CD4-positive, alpha-beta T cell treated with Interleukin-15 for 4 hours (primary cell): ENCODE measurements around the gene FCHSD1.

ENCODE experiments used
- DNase-seq: peaks from one replicate; pipeline ENCODE4 v3.0.0-alpha.2; 2020; ENCODE audit warnings: low spot score

The FCHSD1 gene

DNA sequence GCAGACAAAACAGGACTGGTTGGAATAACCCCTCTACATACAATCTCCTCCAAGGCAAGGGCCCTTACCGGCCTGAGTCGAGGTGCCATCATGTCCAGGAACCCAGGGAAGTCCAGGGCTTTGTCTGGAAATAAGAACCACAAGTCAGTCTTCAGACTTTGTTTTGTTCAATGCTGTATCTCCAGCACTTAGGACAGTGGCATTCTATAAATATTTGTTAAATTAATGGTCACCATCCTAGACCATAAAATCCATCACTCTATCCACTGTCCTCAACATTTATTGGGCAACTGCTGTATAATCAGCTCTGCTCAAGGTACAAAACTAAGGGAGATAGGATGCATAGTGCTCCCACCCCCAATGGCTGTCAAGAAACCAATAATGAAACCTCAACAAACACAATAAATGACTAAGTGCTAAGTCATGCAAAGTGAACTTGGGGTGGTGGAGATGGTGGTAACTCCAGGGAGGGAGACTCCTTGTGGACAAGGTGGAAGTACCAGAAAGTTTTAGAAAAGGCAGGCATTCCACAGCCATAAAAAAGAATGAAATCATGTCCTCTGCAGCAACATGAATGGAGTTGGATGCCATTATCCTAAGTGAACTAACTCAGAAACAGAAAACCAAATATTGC lies 9.5 kb downstream of the FCHSD1 start:
- DNase-seq = no peak

DNA sequence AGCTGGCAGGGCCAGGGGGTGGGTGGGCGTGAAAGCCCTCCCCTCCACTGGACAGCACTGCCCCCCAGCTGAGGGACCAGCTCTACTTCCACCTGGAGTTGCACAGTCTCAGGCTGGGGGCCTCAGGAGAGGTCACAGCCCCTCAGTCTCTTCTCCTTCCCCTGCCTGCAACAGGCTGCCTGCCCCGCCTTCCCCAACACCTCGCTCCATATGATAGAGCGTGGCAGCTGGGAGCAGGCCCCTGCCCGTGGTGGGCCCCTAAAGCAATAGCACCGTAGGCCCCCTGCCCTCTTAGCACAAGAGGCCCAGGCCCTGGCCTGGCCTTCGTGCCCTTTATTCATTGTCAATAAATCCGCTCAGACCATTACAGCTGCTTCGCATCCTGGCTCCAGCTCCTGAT lies 10.5 kb downstream of the FCHSD1 start:
- no peak for DNase-seq

DNA sequence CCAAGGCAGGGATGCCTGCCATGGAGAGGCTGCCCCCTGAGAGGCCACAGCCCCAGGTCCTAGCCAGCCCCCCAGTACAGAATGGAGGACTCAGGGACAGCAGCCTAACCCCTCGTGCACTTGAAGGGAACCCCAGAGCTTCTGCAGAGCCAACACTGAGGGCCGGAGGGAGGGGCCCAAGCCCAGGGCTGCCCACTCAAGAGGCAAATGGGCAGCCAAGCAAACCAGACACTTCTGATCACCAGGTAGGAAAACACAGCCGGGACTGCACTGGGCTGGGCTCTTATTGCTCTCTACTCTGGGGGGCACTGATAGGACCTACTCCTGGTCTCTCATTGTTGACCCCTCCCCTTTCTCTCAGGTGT lies 11.2 kb downstream of the FCHSD1 start:
- DNase-seq = no peak

DNA sequence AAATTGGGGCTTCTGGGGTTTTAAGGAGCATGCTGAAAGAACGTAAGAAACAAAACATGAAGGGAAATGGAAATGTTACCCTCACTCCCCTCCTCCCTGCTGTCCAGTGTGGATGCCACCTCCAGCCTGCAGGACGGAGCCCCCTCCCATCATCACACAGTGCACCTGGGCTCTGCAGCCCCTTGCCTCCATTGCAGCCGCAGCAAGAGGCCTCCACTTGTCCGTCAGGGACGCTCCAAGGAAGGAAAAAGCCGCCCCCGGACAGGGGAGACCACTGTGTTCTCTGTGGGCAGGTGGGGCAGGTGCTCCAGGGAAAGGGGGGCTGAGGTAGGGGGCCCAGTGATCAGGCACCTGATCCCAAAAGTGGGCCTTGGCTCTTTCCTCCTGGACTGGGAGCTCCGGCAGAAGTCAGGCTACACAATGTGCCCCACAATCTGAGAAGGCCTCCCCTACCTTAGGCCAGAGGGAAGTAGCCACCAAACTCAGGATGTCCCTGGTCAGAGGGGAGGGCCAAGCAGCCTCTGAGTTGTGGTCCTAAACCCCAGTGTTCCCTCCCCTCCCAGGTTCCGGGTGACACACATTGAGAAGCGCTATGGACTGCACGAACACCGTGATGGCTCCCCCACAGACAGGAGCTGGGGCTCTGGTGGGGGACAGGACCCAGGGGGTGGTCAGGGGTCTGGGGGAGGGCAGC lies 11.7 kb downstream of the FCHSD1 start:
- DNase-seq = no peak

DNA sequence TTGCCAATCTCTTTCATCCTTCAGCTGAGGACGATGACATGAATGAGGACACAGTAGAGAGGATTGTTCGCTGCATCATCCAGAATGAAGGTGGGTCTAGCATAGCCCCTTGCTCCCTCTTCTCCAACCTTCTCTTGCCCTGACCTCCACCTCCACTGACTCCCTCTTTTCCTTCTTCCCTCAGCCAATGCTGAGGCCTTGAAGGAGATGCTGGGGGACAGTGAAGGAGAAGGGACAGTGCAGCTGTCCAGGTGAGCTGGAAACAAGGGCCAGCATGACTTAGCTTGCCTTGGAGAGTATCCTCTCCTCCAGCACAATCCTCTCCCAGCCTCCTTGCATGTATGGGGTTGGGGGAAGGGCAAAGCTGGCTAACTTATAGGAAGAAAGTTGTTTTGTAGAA lies 12.4 kb downstream of the FCHSD1 start:
- DNase-seq = no peak

DNA sequence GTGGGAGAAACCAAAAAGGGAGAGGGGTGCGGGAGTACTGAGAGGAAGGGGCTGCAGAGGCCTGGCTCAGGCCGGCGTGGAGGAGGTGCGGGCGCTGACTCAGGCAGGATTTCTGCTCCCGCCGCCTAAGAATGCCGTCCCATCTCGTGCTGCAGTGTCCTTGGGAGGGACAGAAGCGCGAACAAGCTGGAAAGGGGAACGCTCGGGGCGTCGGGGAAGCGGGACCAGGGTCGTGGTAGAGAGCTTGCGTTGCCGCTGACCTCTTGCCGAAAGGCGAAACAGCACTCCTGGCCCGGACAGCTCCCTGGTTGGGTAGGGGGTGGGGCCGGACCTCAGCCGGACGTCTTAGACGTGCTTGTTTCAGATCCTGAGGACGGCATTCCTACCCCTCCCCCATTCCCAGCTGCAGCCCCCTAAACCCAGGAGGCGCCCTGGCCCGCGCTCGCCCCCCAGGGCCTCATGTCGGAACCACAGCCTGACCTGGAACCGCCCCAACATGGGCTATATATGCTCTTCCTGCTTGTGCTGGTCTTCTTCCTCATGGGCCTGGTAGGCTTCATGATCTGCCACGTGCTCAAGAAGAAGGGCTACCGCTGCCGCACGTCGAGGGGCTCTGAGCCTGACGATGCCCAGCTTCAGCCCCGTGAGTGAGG lies 13.3 kb downstream of the FCHSD1 start:
- DNase-seq = peak; percentile 62

DNA sequence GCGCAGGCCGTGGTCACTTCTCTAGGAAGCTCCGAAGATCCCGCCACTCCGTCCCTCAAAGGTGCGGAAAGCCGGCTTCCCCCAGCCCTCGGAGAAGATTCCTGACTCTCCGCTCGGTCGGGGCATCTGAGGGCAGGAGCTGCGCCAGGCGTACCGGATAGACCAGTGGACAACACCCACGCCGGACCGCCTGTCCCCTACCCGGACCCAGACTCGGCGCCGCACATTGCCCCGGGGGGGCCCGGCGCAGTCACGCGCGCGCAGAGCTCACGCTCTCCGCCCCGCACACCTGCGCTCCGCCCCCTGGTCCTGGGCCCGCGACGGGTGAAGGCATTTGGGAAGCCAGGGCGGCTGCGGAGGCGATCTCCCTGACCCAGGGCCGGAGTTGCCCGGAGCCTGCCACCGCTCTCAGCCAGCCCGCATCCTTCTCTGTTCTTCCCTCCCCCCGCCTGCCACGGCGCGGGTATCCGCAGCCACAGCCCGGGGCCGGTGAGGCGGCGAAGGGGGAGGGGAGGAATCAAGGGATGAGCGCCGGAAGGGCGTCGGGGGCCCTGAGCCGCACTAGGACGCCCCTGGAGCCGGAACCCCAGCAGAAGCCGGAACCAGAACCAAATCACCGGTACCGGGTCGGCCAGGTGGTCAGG lies 14.0 kb downstream of the FCHSD1 start:
- peak; percentile 36 for DNase-seq

DNA sequence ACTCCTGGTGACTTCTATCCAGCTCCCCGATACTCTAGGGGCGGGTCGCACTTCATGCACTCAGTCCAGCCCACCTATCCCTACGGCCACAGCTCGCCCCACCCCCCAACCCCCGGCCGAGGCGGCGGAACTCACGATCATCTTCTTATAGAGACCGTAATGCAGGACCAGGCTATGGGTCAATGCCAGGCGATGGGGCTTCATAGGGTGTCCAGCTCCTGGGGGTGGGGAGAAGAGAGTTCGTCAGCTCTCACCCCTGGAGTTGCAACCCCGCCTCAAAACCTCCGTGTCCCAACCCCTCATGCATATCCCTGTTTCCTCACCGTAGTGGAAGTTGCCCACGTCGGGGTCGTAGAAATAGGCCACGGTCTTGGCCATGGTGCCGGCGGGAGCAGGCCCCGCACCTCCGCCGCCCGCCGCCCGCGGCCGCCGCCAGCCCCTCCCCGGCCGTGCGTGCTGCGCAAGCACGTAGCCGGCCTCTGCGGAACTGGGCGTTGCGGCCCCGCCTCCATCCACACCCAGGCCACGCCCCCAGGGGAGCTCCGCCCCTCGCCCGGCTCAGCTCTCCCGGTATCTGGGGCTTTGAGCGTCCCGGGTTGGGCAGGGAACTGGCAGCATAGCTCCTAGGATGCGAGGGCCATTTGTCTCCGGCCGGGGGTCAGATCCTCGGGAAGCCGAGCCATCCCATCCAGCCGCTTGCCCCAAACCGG lies 14.7 kb downstream of the FCHSD1 start, which contains the start of the genes HDAC3 and RELL2:
Gene HDAC3 (minus strand): TSS at position 437 of the 710 bp plus-strand sequence. CDS start 59 bp downstream, at position 378.
Gene RELL2 (plus strand): TSS at position 585 of the 710 bp plus-strand sequence. CDS start 1,229 bp downstream, outside the sequence.
- DNase-seq = peak; percentile 92

DNA sequence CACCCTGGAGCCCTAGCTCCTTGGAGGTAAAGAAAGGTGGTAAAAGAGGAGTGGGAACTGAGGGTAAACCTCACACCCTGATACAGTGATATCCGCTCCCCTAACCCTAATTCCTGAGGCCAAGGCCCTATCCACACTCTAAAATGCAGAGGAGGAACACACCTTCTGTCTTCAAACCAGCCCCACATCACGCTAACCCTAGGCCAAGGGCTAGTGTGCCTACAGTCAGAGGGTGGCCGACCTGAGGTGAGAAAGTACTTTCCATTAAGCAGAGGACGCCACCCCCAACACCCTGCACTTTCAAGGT lies 15.2 kb downstream of the FCHSD1 start:
- no peak for DNase-seq

DNA sequence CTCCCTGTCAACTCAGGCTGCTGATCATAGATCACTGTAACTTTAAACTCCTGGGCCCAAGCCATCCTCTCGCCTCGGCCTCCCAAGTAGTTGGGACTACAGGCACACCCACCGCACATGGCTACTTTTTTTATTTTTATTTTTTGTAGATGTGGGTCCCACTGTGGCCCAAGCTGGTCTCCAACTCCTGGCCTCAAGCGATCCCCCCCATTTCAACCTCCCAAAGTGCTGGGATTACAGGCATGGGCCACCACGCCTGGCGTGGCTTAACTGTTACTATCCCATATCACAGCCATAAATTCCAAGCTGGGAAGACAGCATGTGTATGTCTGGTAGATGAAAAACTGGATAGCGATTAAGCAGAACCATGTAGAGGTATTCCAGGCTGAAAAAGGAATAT lies 15.6 kb downstream of the FCHSD1 start:
- DNase-seq = no peak

DNA sequence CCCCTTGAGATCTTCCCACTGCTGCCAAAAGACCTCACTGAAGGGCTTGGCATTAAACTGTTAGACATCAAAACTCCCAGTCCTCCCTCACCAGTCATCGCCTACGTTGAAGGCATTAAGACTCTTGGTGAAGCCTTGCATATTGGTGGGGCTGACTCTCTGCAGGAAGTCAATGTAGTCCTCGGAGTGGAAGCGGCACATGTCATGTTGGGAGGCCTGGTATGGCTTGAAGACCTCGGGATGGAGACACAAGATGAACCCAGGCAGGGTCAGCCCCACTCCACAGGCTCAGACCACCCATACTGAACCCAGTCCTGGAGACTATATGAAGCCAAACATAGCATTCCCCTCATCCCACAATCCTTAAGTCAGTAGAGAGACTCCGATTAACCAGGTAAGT lies 16.5 kb downstream of the FCHSD1 start:
- DNase-seq = no peak

DNA sequence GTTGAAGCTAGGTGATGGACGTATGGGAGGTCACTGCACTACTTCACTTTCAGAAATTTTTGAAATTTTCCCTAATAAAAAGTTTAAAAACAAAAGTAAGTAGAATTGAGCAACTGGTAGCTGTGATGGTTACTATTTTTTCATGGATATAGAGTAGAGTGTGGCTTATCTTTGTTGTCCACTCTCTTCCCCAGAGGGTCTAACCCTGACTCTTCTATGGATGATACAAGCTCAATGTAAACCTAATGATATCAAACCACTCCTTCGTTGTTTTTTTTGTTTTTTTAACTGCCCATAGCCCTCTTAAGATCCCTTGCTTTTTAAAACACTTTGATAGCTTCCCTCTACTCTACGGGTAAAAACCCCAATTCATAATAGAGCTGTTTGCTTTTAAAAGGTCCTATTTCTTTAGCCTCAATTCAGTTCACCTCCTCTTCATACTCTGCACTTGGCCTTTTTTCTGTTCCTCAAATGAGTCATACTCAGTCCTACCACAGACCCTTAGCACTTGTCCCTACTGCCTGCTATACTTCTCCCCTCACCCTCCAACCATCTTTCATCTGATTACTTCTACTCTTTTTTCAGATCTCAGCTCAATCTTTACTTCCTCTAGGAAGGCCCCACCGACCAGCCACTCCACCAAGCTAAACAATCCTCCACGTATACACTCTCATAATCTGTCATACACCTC lies 17.2 kb downstream of the FCHSD1 start:
- no peak for DNase-seq

DNA sequence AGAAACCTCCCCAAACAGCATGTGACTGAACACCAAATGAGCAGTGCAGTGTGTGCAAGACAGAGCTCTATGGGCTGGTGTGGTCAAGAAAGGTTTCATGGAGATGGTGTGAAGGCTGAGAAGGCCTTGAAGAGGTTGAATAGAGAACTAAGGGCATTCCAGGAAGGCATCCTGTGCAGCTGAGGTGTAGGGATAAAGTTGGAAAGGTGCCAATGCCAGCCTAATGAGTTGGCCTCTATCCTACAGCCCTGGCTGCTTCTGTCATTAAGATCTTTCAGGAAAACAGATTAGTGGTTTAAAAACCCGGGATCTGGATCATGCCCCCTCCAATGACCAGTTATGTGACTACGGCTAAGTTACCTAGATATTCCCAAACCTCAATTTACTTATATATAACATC lies 18.6 kb downstream of the FCHSD1 start:
- DNase-seq = no peak

DNA sequence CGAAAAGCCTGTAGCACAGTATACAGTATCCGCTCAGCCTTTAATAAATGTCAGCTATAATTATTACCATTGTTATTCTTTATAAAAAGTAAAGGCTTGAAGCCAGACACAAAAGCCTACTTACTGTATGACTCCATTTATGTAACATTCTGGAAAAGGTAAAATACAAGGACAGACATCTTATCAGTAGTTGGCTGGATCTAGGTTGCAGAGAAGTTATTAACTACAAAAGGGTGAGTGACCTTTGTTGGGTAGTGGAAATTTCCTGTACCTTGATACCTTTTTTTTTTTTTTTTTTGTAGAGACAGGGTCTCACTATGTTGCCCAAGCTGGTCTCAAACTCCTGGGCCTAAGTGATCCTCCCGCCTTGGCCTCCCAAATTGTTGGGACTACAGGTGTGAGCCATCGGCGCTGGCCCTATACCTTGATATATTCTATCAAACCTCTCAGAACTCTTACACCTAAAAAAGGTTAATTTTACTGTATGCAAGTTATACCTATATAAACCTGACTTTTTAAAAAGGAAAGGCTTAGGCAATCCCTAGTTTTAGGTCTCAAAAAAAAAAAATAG lies 20.6 kb downstream of the FCHSD1 start:
- no peak for DNase-seq

DNA sequence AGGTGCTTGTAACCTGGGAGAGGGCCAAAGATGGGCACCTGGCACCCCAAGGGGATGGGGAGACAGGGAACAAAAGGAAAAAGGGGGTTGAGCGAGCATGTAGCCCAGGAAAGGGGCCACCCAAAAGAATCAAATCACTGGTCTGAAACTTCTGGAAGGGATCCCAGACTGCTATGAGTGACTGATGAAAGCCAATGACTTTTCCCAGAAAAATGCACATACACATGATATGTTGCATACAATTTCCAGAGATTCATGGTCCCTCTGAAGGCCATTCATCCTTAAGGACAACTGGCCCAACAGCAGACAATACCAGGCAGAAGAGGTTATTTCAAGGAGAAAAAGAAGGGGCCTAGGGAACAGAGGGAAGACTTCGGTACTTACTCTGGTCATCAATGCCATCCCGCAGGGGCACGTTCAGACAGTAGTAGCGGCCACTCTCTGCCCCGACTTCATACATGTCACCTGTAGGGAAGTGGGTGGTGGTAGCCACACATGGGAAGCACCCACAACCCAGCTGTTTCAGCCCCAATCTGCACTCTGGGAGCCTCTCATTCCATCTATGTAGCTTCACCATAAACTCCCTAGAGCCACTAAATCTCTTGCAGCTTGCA lies 22.9 kb downstream of the FCHSD1 start:
- DNase-seq = no peak

DNA sequence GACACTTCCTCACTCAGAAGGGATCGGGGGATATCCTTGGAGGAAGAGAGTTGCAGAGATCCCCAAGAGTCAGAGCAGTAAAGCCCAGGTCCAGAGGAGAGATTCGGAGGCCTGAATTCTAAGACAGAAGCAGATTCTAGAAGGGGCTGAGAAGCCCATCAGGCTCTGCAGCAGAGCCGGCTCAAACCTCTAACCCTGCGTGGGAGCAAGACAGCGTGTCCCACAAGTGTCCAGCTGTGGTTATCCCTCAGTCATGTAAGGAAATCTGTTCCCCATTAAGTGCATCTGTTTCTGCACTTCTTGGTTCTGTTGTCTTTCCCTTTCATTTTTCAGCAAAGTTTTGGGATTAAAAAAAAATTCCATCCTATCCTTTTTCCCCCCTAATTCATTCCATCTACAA lies 27.6 kb downstream of the FCHSD1 start:
- DNase-seq = no peak

DNA sequence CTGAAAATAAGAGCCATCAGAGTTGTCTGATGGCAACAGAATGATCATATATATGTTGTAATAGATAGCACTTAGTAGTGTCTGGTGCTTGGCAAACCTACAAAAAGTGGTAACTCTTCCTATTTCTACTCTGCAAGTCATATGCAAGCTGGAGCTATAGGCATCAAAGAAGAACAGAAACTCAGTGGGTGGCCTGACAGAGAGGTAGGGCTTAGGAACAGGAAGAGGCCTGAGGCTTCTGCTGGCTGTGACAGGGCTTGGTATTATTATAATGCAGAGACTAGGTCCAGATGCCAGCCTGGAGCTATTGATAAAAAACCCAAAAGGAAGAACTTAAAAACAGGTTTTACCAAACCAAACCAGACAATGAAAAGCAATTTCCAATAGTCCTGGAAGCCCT lies 28.0 kb downstream of the FCHSD1 start:
- no peak for DNase-seq

DNA sequence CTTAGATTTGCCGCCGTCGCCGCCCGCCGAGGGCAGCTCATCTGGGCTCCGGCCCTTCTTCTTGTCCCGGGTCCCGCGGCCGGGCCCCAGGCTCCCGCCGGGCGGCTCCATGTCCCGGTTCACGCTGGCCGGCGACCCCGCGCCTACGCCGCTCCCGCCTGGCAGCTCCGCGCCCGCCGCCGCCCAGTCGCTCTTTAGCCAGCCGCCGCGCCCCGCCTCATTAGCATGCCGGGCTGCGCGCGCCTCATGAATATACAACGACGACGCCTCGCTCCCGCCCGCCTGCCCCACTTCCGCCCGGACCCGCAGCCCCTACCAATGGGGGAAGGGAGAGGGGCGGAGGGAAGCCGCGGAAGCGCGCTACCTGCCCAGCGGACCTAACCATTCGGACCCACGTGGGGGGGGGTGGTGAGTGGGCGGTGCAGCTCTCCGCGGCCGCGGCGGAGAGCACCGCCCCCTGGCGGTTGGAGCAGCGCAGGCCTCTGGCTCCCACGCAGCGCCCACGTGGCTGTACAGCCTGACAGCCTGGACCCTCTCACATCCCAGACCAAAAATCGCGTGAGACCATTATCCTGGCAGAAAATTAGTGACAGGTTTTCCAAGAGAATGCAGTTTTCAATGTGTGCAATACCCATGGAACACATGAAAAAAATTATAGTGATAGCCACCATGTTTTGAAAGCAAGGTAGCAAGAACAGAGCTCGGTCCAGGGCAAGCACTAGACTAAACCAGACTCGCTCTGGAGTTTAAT lies 32.2 kb downstream of the FCHSD1 start, which contains the start of gene DIAPH1:
Gene DIAPH1 (minus strand): TSS at position 197 of the 751 bp plus-strand sequence. CDS start 86 bp downstream, at position 111.
- DNase-seq = peak; percentile 98

DNA sequence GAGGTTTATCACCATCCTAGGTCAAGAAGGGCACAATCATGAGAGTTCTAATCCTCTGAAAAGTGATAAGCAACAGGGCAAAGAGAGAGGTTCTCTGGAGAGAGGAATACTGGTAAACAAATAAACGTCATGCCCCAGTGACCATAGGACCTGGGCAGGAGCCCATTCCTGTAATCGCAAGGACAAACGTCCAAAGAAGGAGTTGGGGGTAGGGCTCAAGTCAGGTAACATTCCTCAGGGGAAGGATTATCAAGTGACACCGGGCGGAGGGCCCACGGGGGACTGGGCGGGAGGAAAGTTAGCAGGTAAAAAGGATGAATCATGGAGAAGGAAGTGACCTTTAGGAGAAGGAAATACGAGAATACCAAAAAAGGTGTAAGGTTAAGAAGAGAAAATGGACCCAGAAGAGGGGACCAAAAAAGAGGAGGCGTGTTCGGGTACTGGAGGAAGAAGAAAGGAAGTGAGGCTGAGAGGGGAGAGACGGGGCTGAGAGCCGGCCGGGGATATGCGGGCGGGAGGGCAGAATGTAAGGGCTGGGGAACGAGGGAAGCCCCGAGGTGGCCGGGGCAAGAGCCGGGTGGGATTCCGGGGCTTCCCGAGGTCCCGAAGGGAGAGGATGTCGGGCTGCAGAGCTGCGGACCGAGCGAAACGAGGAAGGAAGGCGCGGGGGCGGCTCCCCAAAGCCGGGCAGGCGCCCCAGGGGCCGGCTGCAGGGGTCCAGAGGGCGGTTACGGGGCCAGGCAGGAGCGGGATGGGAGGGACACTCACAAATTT lies 33.0 kb downstream of the FCHSD1 start:
- DNase-seq = peak; percentile 64
